OCI-LY1 (cell line): ENCODE measurements around the gene ASPDH.

Experiments used
- H2AFZ ChIP-seq: fragments of 200-600 bp; sonication (generic), shearing (Covaris generic); 2 replicates; pipeline ENCODE4 v1.6.0; 2014; ENCODE audit warnings: antibody characterized with exemption, mild to moderate bottlenecking, low read length
- H3F3A ChIP-seq: fragments of 200-600 bp; sonication (generic), shearing (Covaris generic); 2 replicates; pipeline ENCODE4 v1.6.0; 2014; ENCODE audit warnings: mild to moderate bottlenecking, antibody characterized with exemption, low read length, moderate library complexity; ENCODE audit not compliant: insufficient read depth
- H3K27ac ChIP-seq: fragments of 200-600 bp; sonication (generic); 2 replicates; pipeline ENCODE4 v1.5.1; 2014; ENCODE audit warnings: low read length, mixed run types, mild to moderate bottlenecking, low read depth; ENCODE audit not compliant: poor library complexity, severe bottlenecking
- H3K27me3 ChIP-seq: fragments of 200-600 bp; sonication (generic); 2 replicates; pipeline ENCODE4 v1.6.0; 2014; ENCODE audit warnings: antibody characterized with exemption, mild to moderate bottlenecking, low read length, moderate library complexity; ENCODE audit not compliant: insufficient read depth
- H3K36me3 ChIP-seq: fragments of 200-600 bp; sonication (generic); 2 replicates; pipeline ENCODE4 v1.6.1; 2014; ENCODE audit warnings: mild to moderate bottlenecking, antibody characterized with exemption, low read length, moderate library complexity, mixed read lengths; ENCODE audit not compliant: insufficient read depth
- H3K4me1 ChIP-seq: fragments of 200-600 bp; sonication (generic); 2 replicates; pipeline ENCODE4 v1.5.1; 2014; ENCODE audit warnings: mild to moderate bottlenecking, low read length, moderate library complexity; ENCODE audit not compliant: insufficient read depth, severe bottlenecking
- H3K4me2 ChIP-seq: fragments of 200-600 bp; sonication (generic), shearing (Covaris generic); 2 replicates; pipeline ENCODE4 v1.6.1; 2014; ENCODE audit warnings: low read length
- H3K4me3 ChIP-seq: fragments of 200-600 bp; sonication (generic); 2 replicates; pipeline ENCODE4 v1.5.1; 2014; ENCODE audit warnings: low read length, low read depth, mild to moderate bottlenecking, mixed read lengths; ENCODE audit not compliant: poor library complexity, severe bottlenecking
- H3K79me2 ChIP-seq: fragments of 200-600 bp; shearing (Covaris generic); 2 replicates; pipeline ENCODE4 v1.6.1; 2016; ENCODE audit warnings: mixed run types, low read length, mixed read lengths; ENCODE audit not compliant: insufficient read depth
- H3K9ac ChIP-seq: fragments of 200-600 bp; sonication (generic), shearing (Covaris generic); 2 replicates; pipeline ENCODE4 v1.6.1; 2014; ENCODE audit warnings: mild to moderate bottlenecking, low read length, mixed read lengths
- H3K9me2 ChIP-seq: fragments of 200-600 bp; sonication (generic), shearing (Covaris generic); 2 replicates; pipeline ENCODE4 v1.6.1; 2014; ENCODE audit warnings: low read depth, mild to moderate bottlenecking, low read length, mixed read lengths
- H3K9me3 ChIP-seq: fragments of 200-600 bp; shearing (Covaris generic); 2 replicates; pipeline ENCODE4 v1.6.1; 2014; ENCODE audit warnings: low read length, mixed read lengths
- H4K20me1 ChIP-seq: fragments of 200-600 bp; sonication (generic), shearing (Covaris generic); 2 replicates; pipeline ENCODE4 v1.6.0; 2016; ENCODE audit warnings: mild to moderate bottlenecking, low read length; ENCODE audit not compliant: insufficient read depth
- CTCF ChIP-seq: fragments of 200-600 bp; sonication (generic), shearing (Covaris generic); IDR thresholded peaks from 2 replicates; pipeline ENCODE4 v1.5.1; 2017; ENCODE audit warnings: mild to moderate bottlenecking, antibody characterized with exemption, low read length, moderate library complexity, mixed read lengths
- EZH2 ChIP-seq: fragments of 200-600 bp; sonication (generic), shearing (Covaris generic); IDR thresholded peaks from 2 replicates; pipeline ENCODE4 v1.8.0; 2017; ENCODE audit warnings: borderline replicate concordance, mixed run types, mild to moderate bottlenecking, antibody characterized with exemption, low read length, moderate library complexity, mixed read lengths

The ASPDH gene

GRCh38 chr19:50486823-50487515 is 26.7 kb downstream of the ASPDH start:
- TF ChIP-seq CTCF (peak; percentile 61), EZH2 (no peak)
- Histone ChIP-seq H3K36me3 (peaks cover 46% of the 10 kb centered on the region), H3K4me2 (no peak overlapping the region), H3K27me3 (peaks cover 6% of the 10 kb centered on the region; the same call in 1 of the 2 replicates), H3K27ac (no peak overlapping the region), H3K9me3 (peaks cover 9% of the 10 kb centered on the region), H3F3A (no peaks in the 10 kb centered on the region), H3K9me2 (no peaks in the 10 kb centered on the region), H3K4me3 (no peak overlapping the region), H3K4me1 (no peaks in the 10 kb centered on the region), H4K20me1 (no peaks in the 10 kb centered on the region), H2AFZ (no peak overlapping the region), H3K9ac (no peak overlapping the region), H3K79me2 (no peaks in the 10 kb centered on the region)

- Histone ChIP-seq H3K79me2 (no peaks in the 10 kb centered on the region), H3K36me3 (peaks cover 60% of the 10 kb centered on the region), H3K9me3 (peaks cover 9% of the 10 kb centered on the region), H3K9ac (no peak overlapping the region), H4K20me1 (no peaks in the 10 kb centered on the region), H3K9me2 (no peaks in the 10 kb centered on the region), H2AFZ (no peak overlapping the region), H3K4me2 (no peak overlapping the region), H3K4me1 (no peaks in the 10 kb centered on the region), H3F3A (no peaks in the 10 kb centered on the region), H3K27me3 (peaks cover 6% of the 10 kb centered on the region; the same call in 1 of the 2 replicates), H3K4me3 (no peak overlapping the region), H3K27ac (no peak overlapping the region)
- no peak for TF ChIP-seq EZH2
- no peak for TF ChIP-seq CTCF
Observed at GRCh38 chr19:50485284-50485955, 28.3 kb downstream of the ASPDH start.

- no peaks in the 10 kb centered on the region for H4K20me1 ChIP-seq
- H3K27ac ChIP-seq, result no peak overlapping the region
- peaks cover 6% of the 10 kb centered on the region; the same call in 1 of the 2 replicates for H3K27me3 ChIP-seq
- no peak for TF ChIP-seq EZH2
- TF ChIP-seq CTCF, result no peak
- H3K9ac ChIP-seq, result no peak overlapping the region
- no peaks in the 10 kb centered on the region for H3F3A ChIP-seq
- no peaks in the 10 kb centered on the region for H3K4me1 ChIP-seq
- H3K36me3 ChIP-seq, result peaks cover 85% of the 10 kb centered on the region
- H3K9me2 ChIP-seq, result no peaks in the 10 kb centered on the region
- no peak overlapping the region for H3K4me3 ChIP-seq
- no peak overlapping the region for H2AFZ ChIP-seq
- peaks cover 14% of the 10 kb centered on the region for H3K9me3 ChIP-seq
- H3K4me2 ChIP-seq, result no peak overlapping the region
- no peaks in the 10 kb centered on the region for H3K79me2 ChIP-seq
Observed at GRCh38 chr19:50482916-50483315, 30.8 kb downstream of the ASPDH start.
